Breast epithelium (tissue), 3 donors: Measurements from ENCODE around the gene DAB1.

Source experiments
- POLR2AphosphoS5 ChIP-seq, 3 donors: sonication (generic); formaldehyde crosslinking; IDR thresholded peaks; one replicate each; pipeline ENCODE4 v1.6.1; 2017; ENCODE audit warnings: antibody characterized with exemption in 3 of 3
- TF ChIP-seq, protein P1 (sequence below), 3 donors: fragments of 450-650 bp; IDR thresholded peaks; one replicate each; pipeline ENCODE4 v1.5.1; 2016 to 2017; ENCODE audit warnings: antibody characterized with exemption in 3 of 3, mild to moderate bottlenecking in 3 of 3, moderate library complexity in 3 of 3

DNA sequence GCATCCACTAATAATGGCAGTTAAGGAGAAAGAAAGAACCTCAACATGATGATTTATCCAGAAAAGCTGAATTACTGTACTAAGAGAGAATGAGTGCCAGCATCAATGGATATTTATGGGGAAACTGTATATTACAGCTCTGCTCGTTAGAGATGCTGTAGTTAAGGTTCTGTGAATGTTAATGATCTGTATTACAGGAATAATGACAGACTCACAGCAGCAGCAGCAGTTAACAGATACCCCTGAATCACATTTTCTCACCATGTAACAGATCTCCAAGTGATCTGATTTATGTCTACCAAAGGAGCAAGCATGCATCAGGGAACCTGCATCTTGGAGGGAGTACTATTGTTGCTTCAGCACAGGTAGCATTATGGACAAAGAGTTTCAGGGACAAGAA, 377.4 kb downstream of the DAB1 start:
- TF ChIP-seq, protein P1, sequence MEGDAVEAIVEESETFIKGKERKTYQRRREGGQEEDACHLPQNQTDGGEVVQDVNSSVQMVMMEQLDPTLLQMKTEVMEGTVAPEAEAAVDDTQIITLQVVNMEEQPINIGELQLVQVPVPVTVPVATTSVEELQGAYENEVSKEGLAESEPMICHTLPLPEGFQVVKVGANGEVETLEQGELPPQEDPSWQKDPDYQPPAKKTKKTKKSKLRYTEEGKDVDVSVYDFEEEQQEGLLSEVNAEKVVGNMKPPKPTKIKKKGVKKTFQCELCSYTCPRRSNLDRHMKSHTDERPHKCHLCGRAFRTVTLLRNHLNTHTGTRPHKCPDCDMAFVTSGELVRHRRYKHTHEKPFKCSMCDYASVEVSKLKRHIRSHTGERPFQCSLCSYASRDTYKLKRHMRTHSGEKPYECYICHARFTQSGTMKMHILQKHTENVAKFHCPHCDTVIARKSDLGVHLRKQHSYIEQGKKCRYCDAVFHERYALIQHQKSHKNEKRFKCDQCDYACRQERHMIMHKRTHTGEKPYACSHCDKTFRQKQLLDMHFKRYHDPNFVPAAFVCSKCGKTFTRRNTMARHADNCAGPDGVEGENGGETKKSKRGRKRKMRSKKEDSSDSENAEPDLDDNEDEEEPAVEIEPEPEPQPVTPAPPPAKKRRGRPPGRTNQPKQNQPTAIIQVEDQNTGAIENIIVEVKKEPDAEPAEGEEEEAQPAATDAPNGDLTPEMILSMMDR (IDR thresholded peaks at IDR 0.05): no peak
- TF ChIP-seq POLR2AphosphoS5 (IDR thresholded peaks at IDR 0.05): no peak
